K562 (cell line): ENCODE data around the gene FYB1. TPM values are rescaled to one million over a fixed set of nuclear protein-coding genes. Genes with fewer than 3 reads are reported as not detected.

Experiments
- HDAC1 ChIP-seq, 2 experiments: fragments of 450-650 bp; IDR thresholded peaks; 2 replicates each; pipeline ENCODE4 v1.6.1; 2016 to 2017; ENCODE audit warnings: inconsistent platforms in 1 of 2, mild to moderate bottlenecking in 1 of 2, moderate library complexity in 1 of 2
- KDM1A ChIP-seq, 2 experiments: fragments of 450-650 bp; IDR thresholded peaks; 2 replicates each; pipeline ENCODE4 v1.6.1; 2016; ENCODE audit warnings: mild to moderate bottlenecking in 2 of 2
- MGA ChIP-seq: fragments of 450-650 bp; IDR thresholded peaks from 2 replicates; pipeline ENCODE4 v1.6.1; 2016; ENCODE audit warnings: mild to moderate bottlenecking, moderate library complexity
- MIER1 ChIP-seq: fragments of 450-650 bp; IDR thresholded peaks from 2 replicates; pipeline ENCODE4 v1.6.1; 2016; ENCODE audit warnings: antibody characterized with exemption, mild to moderate bottlenecking, low read depth
- NCOA6 ChIP-seq: fragments of 450-650 bp; IDR thresholded peaks from 2 replicates; pipeline ENCODE4 v1.6.1; 2017; ENCODE audit warnings: mild to moderate bottlenecking
- PHF8 ChIP-seq: fragments of 200-600 bp; sonication (generic); IDR thresholded peaks from 2 replicates; pipeline ENCODE4 v1.6.1; 2012; ENCODE audit warnings: mixed run types, mild to moderate bottlenecking, inconsistent platforms, low read length, moderate library complexity, borderline replicate concordance
- PURB ChIP-seq: sonication (generic); formaldehyde crosslinking; IDR thresholded peaks from 2 replicates; pipeline ENCODE4 v1.9.0; 2021; ENCODE audit warnings: low read depth, mild to moderate bottlenecking, missing genetic modification reagents
- RCOR1 ChIP-seq, 2 experiments: IDR thresholded peaks; 2 replicates each; pipeline ENCODE4 v1.6.1; 2012; ENCODE audit warnings: low read depth in 2 of 2, low read length in 2 of 2, borderline replicate concordance in 1 of 2, improper control_type of control experiment in 1 of 2
- SMAD4 ChIP-seq: fragments of 250-450 bp; sonication (Bioruptor Pico); conservative IDR thresholded peaks from 2 replicates; pipeline ENCODE4 v1.8.0; 2021; ENCODE audit warnings: inconsistent platforms, mild to moderate bottlenecking, moderate library complexity
- TAF7 ChIP-seq: fragments of 450-650 bp; IDR thresholded peaks from 2 replicates; pipeline ENCODE4 v1.6.1; 2016; ENCODE audit warnings: missing genetic modification characterization, missing compliant biosample characterization
- TFAM ChIP-seq: fragments of 250-450 bp; sonication (Bioruptor Pico); conservative IDR thresholded peaks from 2 replicates; pipeline ENCODE4 v1.5.0; 2021; ENCODE audit warnings: mild to moderate bottlenecking, moderate library complexity
- TSC22D4 ChIP-seq: fragments of 450-650 bp; IDR thresholded peaks from 2 replicates; pipeline ENCODE4 v1.6.1; 2016; ENCODE audit warnings: missing genetic modification characterization, missing biosample characterization, control low read depth
- ZEB2 ChIP-seq: fragments of 450-650 bp; IDR thresholded peaks from 2 replicates; pipeline ENCODE4 v1.6.1; 2016
- ZNF175 ChIP-seq: fragments of 200-800 bp; sonication (Bioruptor generic); IDR thresholded peaks from 2 replicates; pipeline ENCODE4 v1.6.1; 2016; ENCODE audit warnings: low read depth, mild to moderate bottlenecking, missing genetic modification characterization, missing compliant biosample characterization
- ZNF311 ChIP-seq: fragments of 250-450 bp; sonication (Bioruptor Pico); IDR thresholded peaks from 2 replicates; pipeline ENCODE4 v1.4.0; 2020; ENCODE audit warnings: mild to moderate bottlenecking, moderate library complexity
- polyA plus RNA-seq, 8 experiments: library from polyadenylated mRNA; depleted of rRNA in 4 of 8; stranded (reverse) in 5 of 8; unstranded in 3 of 8; fragments of >200 nt; fragmentation: Nextera tagmentation in 2 of 8; fragmentation: Illumina TruSeq in 1 of 8; extraction: Ambion mirVana in 2 of 8; extraction: Trizol in 1 of 8; gene quantifications; 2 replicates each; pipeline versions ENCODE4 v1.2.1 to v1.2.3, GENCODE V29; 2011 to 2014; ENCODE audit warnings: inconsistent platforms in 1 of 8, missing spikeins in 1 of 8
- total RNA-seq, 7 experiments: library from RNA; depleted of rRNA in 6 of 7; stranded (reverse); fragments of >200 nt in 6 of 7; fragmentation: Illumina TruSeq in 2 of 7; extraction: Trizol in 2 of 7; gene quantifications; 2 replicates each; pipeline versions ENCODE4 v1.2.1 to v1.2.3, GENCODE V29; 2011 to 2021; ENCODE audit warnings: low replicate concordance in 1 of 7
- TF ChIP-seq, protein P1 (sequence below): fragments of 250-450 bp; sonication (Bioruptor Pico); IDR thresholded peaks from 2 replicates; pipeline ENCODE4 v1.8.0; 2022; ENCODE audit warnings: moderate library complexity, mild to moderate bottlenecking, inconsistent platforms

Gene FYB1
- total and polyA plus RNA-seq, 9 of the 15 experiments (the other 6 are each of a cell fraction or from before 2014, with no cell fraction given) = 4.7 to 31.5 (median 9.7) TPM

DNA sequence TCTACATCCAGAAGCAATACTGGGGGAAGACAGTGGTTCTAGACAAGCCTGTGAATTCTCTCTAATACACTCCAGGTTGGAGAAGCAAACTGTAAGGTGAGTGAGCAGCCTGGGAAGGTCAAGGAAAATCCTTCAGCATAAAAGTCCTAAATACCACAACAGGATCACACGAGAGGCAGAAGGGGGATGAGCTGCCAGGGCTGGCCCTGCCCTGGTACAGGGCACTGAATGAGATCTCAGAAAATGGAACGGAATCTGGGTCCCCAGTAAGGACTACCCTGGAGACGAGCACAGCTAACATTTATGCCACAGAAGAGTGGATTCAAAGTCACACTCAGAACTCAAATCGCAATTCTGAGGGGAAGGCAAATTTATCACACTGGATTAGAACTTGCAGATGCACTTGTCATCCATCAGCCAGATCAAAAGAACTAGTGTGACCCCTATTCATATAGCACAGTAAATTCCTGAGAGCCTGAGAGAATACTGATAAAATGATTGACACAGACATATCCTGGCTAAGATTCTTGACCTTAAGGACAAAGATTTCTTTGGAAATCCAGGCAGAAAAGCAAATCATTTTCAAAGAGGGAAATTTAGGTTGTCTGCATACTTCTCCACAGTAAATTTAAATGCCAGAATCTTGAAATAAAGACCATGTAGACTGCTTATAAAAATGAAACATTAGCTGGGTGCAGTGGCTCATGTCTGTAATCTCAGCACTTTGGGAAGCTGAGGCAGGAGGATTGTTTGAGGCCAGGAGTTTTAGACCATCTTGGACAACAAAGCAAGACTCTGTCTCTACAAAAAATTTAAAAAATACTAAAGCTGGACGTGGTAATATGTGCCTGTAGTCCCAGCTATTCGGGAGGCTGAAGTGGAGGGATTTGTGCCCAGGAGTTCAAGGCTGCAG is 25.6 kb downstream of the FYB1 start (continued):
- no peak for TF ChIP-seq MGA
- TF ChIP-seq PURB = no peak
- no peak for TF ChIP-seq PHF8
- TF ChIP-seq SMAD4 = no peak
- TF ChIP-seq KDM1A (IDR thresholded peaks at IDR 0.05) = peak; percentile 94 to 96
- no peak for TF ChIP-seq TAF7 (tag)
- TF ChIP-seq MIER1 = no peak
- TF ChIP-seq RCOR1 (IDR thresholded peaks at IDR 0.05; ENCODE audit: borderline replicate concordance in 1 of 2, low read depth in 2 of 2, low read length in 2 of 2) = peak; percentile 23 to 56; a peak in 1 of 4 replicates
- no peak for TF ChIP-seq ZEB2
- no peak for TF ChIP-seq ZNF175 (CRISPR knock-in tag)
- TF ChIP-seq, protein P1, sequence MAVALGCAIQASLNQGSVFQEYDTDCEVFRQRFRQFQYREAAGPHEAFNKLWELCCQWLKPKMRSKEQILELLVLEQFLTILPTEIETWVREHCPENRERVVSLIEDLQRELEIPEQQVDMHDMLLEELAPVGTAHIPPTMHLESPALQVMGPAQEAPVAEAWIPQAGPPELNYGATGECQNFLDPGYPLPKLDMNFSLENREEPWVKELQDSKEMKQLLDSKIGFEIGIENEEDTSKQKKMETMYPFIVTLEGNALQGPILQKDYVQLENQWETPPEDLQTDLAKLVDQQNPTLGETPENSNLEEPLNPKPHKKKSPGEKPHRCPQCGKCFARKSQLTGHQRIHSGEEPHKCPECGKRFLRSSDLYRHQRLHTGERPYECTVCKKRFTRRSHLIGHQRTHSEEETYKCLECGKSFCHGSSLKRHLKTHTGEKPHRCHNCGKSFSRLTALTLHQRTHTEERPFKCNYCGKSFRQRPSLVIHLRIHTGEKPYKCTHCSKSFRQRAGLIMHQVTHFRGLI = no peak
- TF ChIP-seq ZNF311 (CRISPR knock-in tag) = peak; percentile 11
- no peak for TF ChIP-seq NCOA6
- no peak for TF ChIP-seq TFAM
- peak in 1 of 2 experiments; percentile 15; a peak in 2 of 4 replicates for TF ChIP-seq HDAC1 (IDR thresholded peaks at IDR 0.05)
- no peak for TF ChIP-seq TSC22D4 (tag)
